Measurements from ENCODE around the gene SPOUT1.
A peak's percentile ranks its signal among the peaks of the same experiment; 100 is the strongest.
"Not testable (repeated sequence)": the region's sequence is repeated elsewhere in the genome, so short reads cannot be mapped to it uniquely, and the experiment has no call there.

The SPOUT1 gene

DNA sequence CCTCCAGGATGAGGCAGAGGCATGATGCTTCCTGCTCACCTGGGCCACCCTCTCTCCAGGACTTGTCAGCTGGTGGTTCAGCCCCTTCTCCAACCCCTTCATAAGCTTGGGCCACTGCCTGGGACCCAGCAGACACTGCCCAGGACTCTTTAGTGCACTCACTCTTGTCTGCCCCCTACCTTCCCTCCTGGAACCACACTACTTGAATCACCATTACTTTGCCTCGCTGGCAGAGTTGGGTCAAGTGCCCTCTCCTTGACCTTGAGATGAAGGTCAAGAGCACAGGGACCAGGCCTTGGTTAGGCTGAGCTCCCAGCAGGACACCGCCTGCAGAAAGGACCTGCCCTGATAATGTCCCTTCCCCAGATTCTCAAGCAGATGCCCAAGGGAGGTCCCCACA lies 19.8 kb downstream of the SPOUT1 start:
- no peak for DNase-seq (ENCODE audit: low read depth in 2 of 2)

DNA sequence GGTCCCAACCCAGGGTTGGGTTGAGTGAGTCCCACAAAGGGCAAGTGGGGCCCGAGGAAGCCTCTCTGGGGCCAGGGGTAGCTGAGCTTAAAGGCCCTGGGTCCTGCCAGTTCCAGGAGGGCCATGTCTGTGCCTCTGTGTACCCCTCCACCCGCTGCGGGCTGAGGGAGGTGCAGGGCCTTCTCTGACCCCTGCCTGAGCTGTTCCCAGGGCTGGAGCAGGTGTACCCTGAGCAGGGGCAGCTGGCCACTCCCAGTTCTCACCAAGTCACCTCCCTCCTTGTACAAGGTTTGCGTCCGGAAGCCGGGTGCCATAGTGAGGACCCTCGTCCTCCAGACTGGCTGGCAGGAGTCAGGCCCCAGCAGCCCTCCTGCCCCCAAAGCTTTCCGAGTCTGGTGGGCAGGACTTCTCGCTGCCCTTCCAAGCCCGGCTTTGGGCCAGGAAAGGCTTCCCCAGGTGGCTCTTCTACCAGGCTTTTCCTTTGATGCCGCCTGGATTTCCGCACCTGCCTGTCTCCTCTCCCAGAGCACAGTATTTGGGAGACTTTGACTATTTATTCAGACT lies 20.5 kb downstream of the SPOUT1 start:
- no peak for DNase-seq (ENCODE audit: low read depth in 2 of 2)

DNA sequence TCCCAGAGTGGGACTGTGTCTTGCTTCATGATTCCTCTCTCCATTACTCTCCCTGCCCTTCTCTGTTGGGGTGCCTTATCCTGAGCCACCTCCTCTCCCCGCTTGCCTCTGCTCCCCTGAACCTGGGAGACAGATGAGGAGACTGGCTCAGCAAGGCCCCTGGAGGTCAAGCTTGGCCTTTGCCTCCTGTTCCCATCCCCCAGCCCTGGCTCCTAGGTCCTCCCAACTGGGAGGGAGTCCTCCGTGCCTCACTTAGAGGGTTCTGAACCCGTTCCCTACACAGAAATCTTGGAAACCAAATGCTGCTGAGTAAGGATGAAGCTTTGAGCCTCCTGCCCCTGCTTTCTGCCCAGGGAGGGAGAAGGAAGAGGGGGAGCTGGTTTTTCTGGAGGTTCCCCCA lies 21.1 kb downstream of the SPOUT1 start:
- no peak for DNase-seq (ENCODE audit: low read depth in 2 of 2)

DNA sequence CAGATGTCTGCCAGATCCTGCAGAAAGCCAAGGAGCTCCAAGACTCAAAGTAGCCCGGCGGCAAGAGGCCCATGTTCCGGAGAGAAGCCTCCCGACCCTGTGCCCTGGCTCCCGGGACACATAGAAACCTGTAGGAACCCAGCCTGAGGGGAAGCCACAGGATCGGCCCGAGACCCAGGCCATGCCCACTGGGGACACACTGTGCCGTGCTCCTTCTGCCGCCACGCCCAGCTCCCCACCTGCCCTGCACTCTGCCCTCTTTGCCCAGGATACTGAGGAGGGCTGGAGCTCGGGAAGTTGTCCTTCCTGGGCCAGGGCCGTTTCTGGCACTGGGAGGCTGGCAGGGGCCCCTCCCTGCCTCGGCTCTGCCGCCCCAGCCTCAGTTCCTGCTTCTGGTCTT lies 21.8 kb downstream of the SPOUT1 start:
- DNase-seq (ENCODE audit: low read depth in 2 of 2), result no peak

DNA sequence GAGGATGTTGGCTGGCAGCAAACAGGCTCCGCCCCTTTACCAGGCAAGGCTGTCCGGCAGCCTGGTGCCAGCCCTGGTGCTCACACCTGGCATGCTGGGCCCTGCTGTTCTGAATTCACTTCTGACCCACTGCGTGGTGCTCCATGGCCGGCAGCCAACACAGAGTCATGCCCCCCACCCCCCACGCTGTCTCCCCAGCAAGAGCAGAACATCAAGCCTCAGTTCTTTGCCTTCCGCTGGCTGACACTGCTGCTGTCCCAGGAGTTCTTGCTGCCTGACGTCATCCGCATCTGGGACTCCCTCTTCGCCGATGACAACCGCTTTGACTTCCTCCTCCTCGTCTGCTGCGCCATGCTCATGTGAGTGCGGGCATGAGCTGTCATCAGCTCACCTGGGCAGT lies 23.9 kb downstream of the SPOUT1 start:
- no peak for DNase-seq (ENCODE audit: low read depth in 2 of 2)

DNA sequence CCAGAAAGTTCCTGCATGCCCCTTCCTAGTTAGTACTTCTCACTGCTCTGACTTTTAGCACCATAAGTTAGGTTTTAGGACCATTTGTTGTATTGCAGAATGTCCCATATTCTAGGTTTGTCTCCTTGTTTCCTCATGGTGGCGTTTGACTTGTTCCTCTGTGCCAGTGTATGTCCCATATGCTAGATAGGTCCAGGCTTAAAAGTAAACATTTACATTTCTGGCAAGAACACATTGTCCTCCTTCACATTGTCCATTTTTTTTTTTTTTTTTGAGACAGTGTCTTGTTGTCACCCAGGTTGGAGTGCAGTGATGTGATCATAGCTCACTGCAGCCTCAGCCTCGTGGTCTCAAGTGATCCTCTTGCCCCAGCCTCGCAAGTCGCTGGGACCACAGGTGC lies 27.1 kb downstream of the SPOUT1 start:
- DNase-seq (ENCODE audit: low read depth in 2 of 2), result no peak

DNA sequence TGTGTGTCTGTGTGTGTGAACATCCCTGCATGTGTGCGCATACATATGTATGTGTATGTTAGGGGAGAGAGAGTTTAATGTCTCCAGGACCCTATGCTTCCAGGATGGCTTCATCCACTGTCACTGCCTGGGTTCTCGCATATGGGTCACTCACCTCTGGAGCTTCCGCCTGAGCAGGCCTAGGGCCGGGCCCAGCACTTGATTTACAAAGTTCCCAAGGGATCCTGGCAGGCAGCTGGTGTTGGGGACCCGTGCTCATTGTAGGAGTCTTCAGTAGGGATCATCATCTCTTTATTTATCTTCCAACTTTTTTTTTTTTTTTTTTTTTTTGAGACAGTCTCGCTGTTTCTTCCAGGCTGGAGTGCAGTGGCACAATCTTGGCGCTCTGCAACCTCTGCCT lies 29.5 kb downstream of the SPOUT1 start:
- DNase-seq (ENCODE audit: low read depth in 2 of 2), result no peak

DNA sequence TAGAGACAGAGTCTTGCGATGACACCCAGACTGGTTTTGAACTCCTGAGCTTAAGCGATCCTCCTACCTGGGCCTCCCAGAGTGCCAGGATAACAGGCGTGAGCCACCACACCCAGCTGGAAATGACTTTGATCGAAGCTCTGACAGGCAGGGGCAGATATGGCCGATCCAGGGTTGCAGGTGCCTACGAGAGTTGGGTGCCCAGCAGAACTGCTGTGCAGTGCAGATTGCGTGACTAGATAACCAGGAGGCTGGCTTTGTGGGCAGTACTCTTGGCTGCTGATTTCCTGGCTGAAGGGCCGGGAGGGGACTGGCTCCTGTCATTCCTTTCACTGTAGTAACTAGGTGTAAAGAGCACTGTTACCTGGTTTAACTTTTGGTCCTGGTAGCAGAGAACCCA lies 30.7 kb downstream of the SPOUT1 start:
- no peak for DNase-seq (ENCODE audit: low read depth in 2 of 2)

DNA sequence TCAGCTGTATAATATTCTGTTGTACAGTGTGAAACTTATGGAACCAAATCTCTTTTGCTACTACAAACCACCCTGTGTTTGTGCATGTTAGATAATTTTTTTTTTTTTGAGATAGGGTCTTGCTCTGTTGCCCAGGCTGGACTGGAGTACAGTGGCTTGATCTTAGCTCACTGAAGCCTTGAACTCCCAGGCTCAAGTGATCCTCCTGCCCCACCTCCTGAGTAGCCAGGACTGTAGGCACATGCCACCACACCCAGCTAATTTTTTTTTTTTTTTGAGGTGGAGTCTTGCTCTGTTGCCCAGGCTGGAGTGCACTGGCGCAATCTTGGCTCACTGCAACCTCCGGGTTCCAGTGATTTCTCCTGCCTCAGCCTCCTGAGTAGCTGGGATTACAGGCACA lies 34.6 kb downstream of the SPOUT1 start:
- DNase-seq (ENCODE audit: low read depth in 2 of 2), result not testable (repeated sequence)

DNA sequence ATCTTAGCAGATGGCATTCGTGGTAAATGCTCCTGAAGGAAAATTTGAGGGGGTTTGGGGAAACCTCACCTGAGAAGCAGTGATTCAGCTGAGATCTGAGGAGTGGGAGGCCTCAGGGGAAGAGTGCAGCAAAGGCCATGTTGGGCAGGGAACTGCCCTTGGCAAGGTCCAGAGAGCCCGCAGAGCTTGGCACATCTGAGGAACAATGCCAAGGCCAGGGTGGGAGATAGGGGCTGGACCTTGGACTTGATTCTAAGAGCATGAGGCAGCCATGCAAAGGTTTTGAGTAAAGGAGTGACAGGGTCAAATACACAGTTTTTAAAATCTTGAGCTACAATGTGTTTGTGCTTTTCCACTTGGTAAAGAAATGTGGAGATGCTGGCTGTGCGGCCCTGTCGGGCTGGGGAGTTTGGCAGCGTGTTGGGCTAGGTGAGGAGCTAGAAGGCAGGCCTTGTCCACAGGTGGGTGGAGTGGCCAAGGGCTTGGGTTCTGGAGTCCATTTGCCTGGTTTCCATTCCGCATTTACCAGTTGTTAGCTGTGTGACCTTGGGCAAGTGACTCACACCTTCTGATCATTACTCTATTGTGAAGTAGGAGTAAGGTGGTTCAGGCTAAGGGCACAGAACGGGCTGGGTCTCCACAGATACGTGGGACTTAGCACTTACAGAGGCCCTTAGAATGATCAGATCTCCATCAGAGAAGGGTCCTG lies 36.5 kb downstream of the SPOUT1 start:
- no peak for DNase-seq (ENCODE audit: low read depth in 2 of 2)

DNA sequence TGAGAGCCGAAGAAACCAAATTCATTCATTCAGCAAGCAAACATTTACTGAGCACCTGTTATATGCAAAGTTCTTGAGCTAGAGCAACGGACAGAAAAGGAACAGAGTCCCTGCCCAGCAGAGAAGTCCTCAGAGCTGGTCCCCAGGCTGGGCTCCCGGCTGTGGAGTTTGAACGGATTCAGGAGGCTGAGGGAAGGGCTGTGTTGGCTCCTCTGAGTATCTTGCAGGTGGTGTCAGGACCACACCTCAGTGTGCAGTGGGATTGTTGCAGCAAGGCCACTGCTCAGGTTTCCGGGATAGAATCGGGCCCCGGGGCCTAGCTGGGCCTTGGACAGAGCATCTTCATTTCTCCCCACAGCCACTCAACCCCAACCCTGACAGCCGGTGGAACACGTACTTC lies 37.5 kb downstream of the SPOUT1 start:
- DNase-seq (ENCODE audit: low read depth in 2 of 2), result no peak

DNA sequence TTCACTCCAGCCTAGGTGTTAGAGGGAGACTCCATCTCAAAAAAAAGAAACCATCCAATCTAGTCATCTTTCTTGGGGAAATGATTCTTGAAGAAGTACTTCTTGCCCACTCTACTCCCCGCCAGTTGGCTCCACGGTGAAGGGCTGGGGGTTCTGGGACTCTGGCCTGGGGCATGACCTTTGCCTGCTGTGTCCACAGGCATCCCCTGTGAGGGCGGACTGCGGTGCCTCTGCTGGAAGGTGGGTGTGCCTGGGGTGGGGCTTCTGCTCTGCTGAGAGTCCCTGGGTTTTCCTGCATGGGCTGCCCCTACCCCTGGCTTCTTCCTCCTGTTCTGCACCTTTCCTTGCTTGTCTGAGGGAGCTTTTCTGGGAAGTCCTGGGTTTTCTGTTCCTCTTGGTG lies 39.1 kb downstream of the SPOUT1 start:
- DNase-seq (ENCODE audit: low read depth in 2 of 2), result no peak

DNA sequence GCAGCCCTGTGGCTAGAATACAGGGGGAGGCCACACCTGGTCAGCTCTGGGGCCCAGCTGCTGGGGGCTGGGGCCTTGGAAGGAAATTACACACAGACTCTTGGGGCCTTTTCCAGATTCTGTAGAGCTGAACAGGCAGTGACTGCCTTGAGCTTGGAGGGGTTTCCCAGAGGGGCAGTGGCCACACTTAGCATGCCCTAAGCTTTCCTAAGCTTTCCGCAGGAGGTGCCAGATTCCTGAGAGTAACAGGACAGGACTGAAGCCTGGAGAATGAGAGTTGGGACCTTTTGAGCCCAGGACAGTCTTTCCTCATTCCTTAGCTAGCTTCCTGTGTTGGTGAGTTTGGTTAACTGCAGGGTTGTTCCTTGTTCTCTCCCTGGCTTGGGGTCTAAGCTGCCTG lies 41.1 kb downstream of the SPOUT1 start:
- no peak for DNase-seq (ENCODE audit: low read depth in 2 of 2)

DNA sequence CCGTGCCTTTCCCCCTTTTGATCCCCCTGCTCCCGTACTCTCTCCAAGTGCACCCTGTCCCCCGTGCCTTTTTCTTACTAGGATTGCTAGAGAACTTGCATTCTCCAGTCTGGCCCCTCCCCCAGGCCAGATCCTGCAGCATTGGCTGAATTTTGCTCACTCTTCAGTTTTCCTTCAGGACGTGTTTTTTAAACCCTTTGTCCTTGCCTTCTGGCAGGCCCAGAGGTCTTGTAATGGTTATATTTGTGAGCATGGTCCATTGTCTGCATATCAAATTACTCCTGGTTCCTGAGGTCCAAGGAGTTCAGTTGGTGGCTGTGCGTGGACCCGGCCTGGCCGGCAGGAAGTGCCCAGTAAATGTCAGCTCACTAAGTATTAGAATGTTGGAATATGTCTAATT lies 41.9 kb downstream of the SPOUT1 start:
- DNase-seq (ENCODE audit: low read depth in 2 of 2), result no peak

DNA sequence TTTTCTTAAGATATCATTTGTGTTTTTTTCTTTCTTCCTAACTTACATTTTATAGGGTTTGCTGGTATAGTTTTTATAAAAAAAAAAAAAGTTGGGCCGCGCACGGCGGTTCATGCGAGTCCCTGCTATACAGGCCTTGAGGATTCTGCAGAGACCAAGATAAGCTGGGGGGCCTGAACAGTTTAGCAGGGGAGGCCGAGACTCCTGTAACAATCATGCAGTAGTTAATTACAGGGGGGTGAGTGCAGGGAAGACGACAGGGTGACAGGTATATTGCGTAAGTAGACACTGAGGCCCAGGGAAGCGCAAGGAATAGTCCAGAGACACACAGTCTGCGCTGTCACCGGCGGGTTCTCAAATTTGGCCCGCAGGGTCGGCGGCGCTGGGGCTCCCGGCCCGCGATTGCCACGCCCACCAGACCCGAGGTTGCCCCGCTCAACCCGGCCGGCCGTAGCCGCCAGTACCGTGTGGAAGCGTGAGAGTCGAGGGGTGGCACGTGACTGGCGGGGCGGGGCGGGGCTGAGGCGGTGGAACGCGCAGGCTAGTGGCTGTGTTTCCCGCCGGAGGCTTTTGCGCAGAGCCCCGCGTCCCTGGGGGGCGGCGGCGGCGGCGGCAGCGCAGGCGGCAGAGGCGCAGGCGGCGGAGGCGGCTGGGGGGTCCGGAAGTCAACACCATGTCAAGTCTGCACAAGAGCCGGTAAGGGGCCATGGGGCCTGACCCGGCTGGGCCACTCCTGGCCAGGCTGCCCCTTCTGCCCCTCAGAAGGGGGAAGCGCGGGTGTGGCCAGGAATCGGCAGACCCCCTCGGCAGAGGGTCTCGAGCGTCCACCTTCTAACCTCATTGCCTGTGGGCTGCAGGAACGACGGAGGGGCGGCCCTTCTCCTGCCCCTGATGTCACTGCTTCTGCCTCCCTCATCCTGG lies 42.7 kb downstream of the SPOUT1 start, which contains the start of gene TBC1D13:
Gene TBC1D13 (plus strand): TSS at position 573 of the 921 bp plus-strand sequence. CDS start 101 bp downstream, at position 674.
- peak; percentile 85 to 89 for DNase-seq (ENCODE audit: low read depth in 2 of 2)

DNA sequence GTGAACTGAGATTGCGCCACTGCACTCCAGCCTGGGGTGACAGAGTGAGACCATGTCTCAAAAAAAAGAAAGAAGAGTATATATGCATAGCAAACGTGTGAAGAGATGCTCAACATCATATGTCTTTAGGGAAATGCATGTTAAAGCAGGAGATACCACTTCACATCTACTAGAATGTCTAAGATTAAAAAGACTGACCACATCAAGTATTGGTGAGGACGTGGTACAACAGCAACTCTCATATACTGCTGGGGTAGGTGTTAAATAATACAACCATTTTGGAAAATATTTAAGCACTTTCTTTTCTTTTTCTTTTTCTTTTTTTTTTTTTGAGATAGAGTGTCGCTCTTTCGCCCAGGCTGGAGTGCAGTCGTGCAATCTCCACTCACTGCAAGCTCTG lies 44.2 kb downstream of the SPOUT1 start:
- no peak for DNase-seq (ENCODE audit: low read depth in 2 of 2)

DNA sequence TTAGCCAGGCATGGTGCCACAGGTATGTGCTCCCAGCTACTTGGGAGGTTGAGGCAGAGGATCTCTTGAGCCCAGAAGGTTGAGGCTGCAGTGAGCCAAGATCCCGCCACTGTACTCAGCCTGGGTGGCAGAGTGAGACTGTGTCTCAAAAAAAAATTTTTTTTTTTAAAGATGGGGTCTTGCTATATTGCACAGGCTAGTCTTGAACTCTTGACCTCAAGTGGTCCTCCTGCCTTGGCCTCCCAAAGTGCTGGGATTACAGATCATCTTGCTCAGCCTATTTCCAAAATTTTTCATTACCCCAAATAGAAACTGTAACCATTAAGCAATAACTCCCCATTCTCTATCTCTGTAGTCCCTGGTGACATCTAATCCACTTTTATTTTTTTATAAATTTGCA lies 46.9 kb downstream of the SPOUT1 start:
- DNase-seq (ENCODE audit: low read depth in 2 of 2), result no peak

DNA sequence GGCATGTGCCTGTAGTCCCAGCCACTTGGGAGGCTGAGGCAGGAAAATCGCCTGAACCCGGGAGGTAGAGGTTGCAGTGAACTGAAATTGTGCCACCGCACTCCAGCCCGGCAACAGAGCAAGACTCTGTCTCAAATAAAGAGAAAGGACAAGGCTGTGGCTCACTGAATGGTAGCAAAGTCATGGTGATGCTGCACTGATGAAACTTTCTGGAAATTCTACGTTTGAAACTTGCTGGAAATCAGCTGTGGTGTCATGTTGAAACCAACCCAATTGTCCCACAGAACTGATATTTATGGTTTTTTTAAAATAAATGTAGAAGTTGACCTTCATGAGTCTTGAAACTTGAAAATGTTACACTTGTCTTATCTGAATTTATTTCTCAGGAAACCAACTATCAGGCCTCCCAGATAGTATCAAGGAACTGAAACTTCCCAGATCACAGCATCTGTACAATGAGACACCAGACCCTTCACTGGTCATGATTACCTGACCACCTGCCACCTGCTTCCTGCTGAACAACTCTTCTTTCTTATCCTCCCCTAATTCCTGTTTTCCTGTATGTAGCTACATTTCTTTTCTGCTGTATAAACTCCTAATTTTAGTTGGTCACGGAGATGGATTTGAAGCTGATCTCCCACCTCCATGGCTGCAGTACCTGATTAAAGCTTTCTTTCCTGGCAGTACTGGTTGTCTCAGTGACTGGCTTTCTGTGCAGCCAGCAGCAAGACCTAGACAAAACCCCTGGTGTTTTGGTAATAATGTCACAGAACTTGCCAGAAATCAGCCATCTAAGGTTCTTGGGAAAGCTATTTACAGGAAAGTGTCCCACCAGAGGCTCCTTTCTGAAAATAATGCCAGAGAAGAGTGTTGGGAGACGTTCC lies 48.2 kb downstream of the SPOUT1 start:
- no peak for DNase-seq (ENCODE audit: low read depth in 2 of 2)

DNA sequence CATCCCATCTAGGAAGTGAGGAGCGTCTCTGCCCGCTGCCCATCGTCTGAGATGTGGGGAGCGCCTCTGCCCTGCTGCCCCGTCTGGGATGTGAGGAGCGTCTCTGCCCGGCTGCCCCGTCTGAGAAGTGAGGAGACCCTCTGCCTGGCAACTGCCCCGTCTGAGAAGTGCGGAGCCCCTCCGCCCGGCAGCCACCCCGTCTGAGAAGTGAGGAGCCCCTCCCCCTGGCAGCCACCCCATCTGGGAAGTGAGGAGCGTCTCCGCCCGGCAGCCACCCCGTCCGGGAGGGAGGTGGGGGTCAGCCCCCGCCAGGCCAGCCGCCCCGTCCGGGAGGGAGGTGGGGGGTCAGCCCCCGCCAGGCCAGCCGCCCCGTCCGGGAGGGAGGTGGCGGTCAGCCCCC lies 49.5 kb downstream of the SPOUT1 start:
- DNase-seq (ENCODE audit: low read depth in 2 of 2), result not testable (repeated sequence)

DNA sequence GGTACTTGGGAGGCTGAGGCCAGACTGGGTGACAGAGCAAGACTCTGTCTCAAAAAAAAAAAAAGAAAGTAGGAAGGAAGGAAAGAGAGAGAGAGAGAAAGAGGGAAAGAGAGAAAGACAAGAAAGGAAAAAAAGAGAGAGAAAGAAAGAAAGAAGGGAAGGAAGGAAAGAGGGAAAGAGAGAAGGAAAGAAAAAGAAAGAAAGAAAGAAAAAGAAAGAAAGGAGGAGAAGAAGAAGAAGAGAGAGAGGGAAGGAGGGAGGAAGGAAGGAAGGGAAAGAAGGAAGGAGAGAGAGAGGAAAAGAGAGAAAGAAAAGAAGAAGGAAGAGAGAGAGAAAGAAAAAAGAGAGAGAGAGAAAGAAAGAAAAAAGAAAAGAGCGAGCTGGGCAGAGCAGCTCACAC lies 54.8 kb downstream of the SPOUT1 start:
- no peak for DNase-seq (ENCODE audit: low read depth in 2 of 2)

DNA sequence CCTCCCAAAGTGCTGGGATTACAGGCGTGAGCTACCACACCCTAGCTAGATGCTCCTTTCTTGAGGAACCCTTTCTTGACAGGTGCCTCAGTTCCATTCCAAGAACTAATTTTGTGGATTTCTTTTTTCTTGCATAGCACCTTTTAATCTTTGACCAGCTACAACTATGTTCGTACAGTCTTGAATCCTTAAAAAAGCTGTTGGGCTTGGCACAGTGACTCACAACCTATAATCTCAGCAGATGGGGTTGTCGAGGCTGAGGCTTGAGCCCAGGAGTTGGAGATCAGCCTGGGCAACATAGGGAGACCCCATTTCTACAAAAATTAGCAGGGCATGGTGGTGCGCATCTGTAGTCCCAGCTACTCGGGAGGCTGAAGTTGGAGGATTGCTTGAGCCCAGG lies 56.5 kb downstream of the SPOUT1 start:
- DNase-seq (ENCODE audit: low read depth in 2 of 2), result no peak

All from stimulated activated CD4-positive, alpha-beta T cell treated with anti-CD3 and anti-CD28 coated beads, Interleukin-4, amount 100 ng/mL, for 48 hours (primary cell).